ENCODE measurements around the gene DNAH2. TPM values are rescaled to one million over a fixed set of nuclear protein-coding genes. Genes with fewer than 3 reads are reported as not detected.

Gene DNAH2
- total RNA-seq, 1 experiment from 2014 or later: 0.17 TPM

GRCh38 chr17:7882629-7883028 lies 165.1 kb downstream of the DNAH2 start (continued):
- TF ChIP-seq USF2 (CRISPR knock-in tag; IDR thresholded peaks at IDR 0.05) (no peak), ZNF396 (CRISPR knock-in tag; IDR thresholded peaks at IDR 0.05; ENCODE audit: borderline replicate concordance) (no peak), CDX4 (CRISPR knock-in tag; IDR thresholded peaks at IDR 0.05; ENCODE audit: borderline replicate concordance) (no peak)

Other genes with a start within 250 kb of the DNAH2 start
- 14.6 to 17.0 TPM (median 16.2 TPM) in 3 replicates for gene ZBTB4, start 238.1 kb upstream of the DNAH2 start, total RNA-seq (2021)
- gene SLC35G6, start 236.3 kb upstream of the DNAH2 start, total RNA-seq (2021): 0.16 to 0.26 TPM (median 0.18 TPM) in 3 replicates
- gene POLR2A, start 233.4 kb upstream of the DNAH2 start, total RNA-seq (2021): 166 to 170 TPM (median 170 TPM) in 3 replicates
- gene TNFSF12, start 168.7 kb upstream of the DNAH2 start, total RNA-seq (2021): 8.1 to 10.5 TPM (median 10.2 TPM) in 3 replicates
- 2.2 to 3.2 TPM (median 2.9 TPM) in 3 replicates for gene TNFSF13, start 159.0 kb upstream of the DNAH2 start, total RNA-seq (2021)
- gene SENP3, start 155.8 kb upstream of the DNAH2 start, total RNA-seq (2021): 72.2 to 85.4 TPM (median 75.2 TPM) in 3 replicates
- gene CD68, start 138.1 kb upstream of the DNAH2 start, total RNA-seq (2021): 0.41 to 0.87 TPM (median 0.72 TPM) in 3 replicates
- 55.3 to 57.7 TPM (median 57.0 TPM) in 3 replicates for gene MPDU1, start 133.9 kb upstream of the DNAH2 start, total RNA-seq (2021)
- gene SOX15, start 127.7 kb upstream of the DNAH2 start, total RNA-seq (2021): 15.2 to 19.9 TPM (median 17.5 TPM) in 3 replicates
- gene FXR2, start 102.8 kb upstream of the DNAH2 start, total RNA-seq (2021): 32.5 to 35.1 TPM (median 33.3 TPM) in 3 replicates
- 68.3 to 75.8 TPM (median 73.1 TPM) in 3 replicates for gene SAT2, start 89.9 kb upstream of the DNAH2 start, total RNA-seq (2021)
- 0.83 to 1.2 TPM (median 1.1 TPM) in 3 replicates for gene SHBG, start 87.6 kb upstream of the DNAH2 start, total RNA-seq (2021)
- gene ATP1B2, start 66.8 kb upstream of the DNAH2 start, total RNA-seq (2021): 29.1 to 37.5 TPM (median 35.9 TPM) in 3 replicates
- gene TP53, start 30.3 kb upstream of the DNAH2 start, total RNA-seq (2021): 173 to 179 TPM (median 176 TPM) in 3 replicates
- 35.5 to 37.3 TPM (median 37.2 TPM) in 3 replicates for gene WRAP53, start 29.3 kb upstream of the DNAH2 start, total RNA-seq (2021)
- 14.3 to 14.7 TPM (median 14.5 TPM) in 3 replicates for gene EFNB3, start 12.5 kb upstream of the DNAH2 start, total RNA-seq (2021)
- 13.2 to 16.1 TPM (median 15.8 TPM) in 3 replicates for gene KDM6B, start 116.5 kb downstream of the DNAH2 start, total RNA-seq (2021)
- gene TMEM88, start 137.3 kb downstream of the DNAH2 start, total RNA-seq (2021): 2.9 to 3.9 TPM (median 3.6 TPM) in 3 replicates
- gene NAA38, start 139.8 kb downstream of the DNAH2 start, total RNA-seq (2021): 41.8 to 46.3 TPM (median 43.4 TPM) in 3 replicates
- gene CYB5D1, start 140.3 kb downstream of the DNAH2 start, total RNA-seq (2021): 14.0 to 15.2 TPM (median 14.3 TPM) in 3 replicates
- gene CHD3, start 171.0 kb downstream of the DNAH2 start, total RNA-seq (2021): 38.9 to 42.0 TPM (median 39.5 TPM) in 3 replicates
- gene RNF227, start 198.5 kb downstream of the DNAH2 start, total RNA-seq (2021): 0.83 to 1.8 TPM (median 0.94 TPM) in 3 replicates
- 3.2 to 6.7 TPM (median 6.5 TPM) in 3 replicates for gene KCNAB3, start 212.1 kb downstream of the DNAH2 start, total RNA-seq (2021)
- gene TRAPPC1, start 214.2 kb downstream of the DNAH2 start, total RNA-seq (2021): 99.7 to 135 TPM (median 125 TPM) in 3 replicates
- 37.0 to 39.7 TPM (median 38.5 TPM) in 3 replicates for gene CNTROB, start 214.5 kb downstream of the DNAH2 start, total RNA-seq (2021)